Upper lobe of left lung (tissue), 4 donors: Measurements from ENCODE around the gene NUP98.

Experiments
- CTCF ChIP-seq, 6 experiments: fragments of 450-650 bp in 4 of 6; fragments of 200-600 bp in 2 of 6; sonication (generic) in 2 of 6; IDR thresholded peaks; one replicate each; pipeline ENCODE4 v1.5.1; 2016 to 2019; ENCODE audit warnings: antibody characterized with exemption in 6 of 6
- EP300 ChIP-seq, 4 donors: sonication (generic); formaldehyde crosslinking; IDR thresholded peaks; one replicate each; pipeline ENCODE4 v1.5.1; 2017; ENCODE audit warnings: antibody characterized with exemption in 4 of 4, control low read depth in 2 of 4
- POLR2A ChIP-seq, 4 donors: fragments of 450-650 bp; IDR thresholded peaks; one replicate each; pipeline ENCODE4 v1.5.1; 2016 to 2017; ENCODE audit warnings: antibody characterized with exemption in 4 of 4, mild to moderate bottlenecking in 2 of 4
- POLR2AphosphoS5 ChIP-seq, 2 donors: sonication (generic); formaldehyde crosslinking; IDR thresholded peaks; one replicate each; pipeline ENCODE4 v1.5.1; 2017; ENCODE audit warnings: antibody characterized with exemption in 2 of 2

- TF ChIP-seq CTCF (IDR thresholded peaks at IDR 0.05) (no peak), POLR2AphosphoS5 (IDR thresholded peaks at IDR 0.05) (no peak), EP300 (IDR thresholded peaks at IDR 0.05) (no peak), POLR2A (IDR thresholded peaks at IDR 0.05) (no peak)
Observed at GRCh38 chr11:3722100-3722499, 75.3 kb downstream of the NUP98 start.
